GM19351 (cell line): ENCODE results near the gene CTBP2.

Source experiments
- ATAC-seq: cut with Tn5 transposase; IDR thresholded peaks from one replicate; pipeline ENCODE4 v1.9.1; 2021; ENCODE audit warnings: mild to moderate bottlenecking, moderate library complexity; ENCODE audit not compliant: unreplicated experiment

Gene CTBP2

GRCh38 chr10:125159932-125160855 lies at the start of gene CTBP2:
TSS of gene CTBP2 (minus strand) at chr10:125160563.
- ATAC-seq = peak; percentile 20

- ATAC-seq = no peak
These were observed 49.4 kb upstream of the CTBP2 start for GRCh38 chr10:125209591-125210355.

GRCh38 chr10:125208854-125209565 lies 48.6 kb upstream of the CTBP2 start:
- ATAC-seq = no peak

GRCh38 chr10:125206623-125207022 lies 46.3 kb upstream of the CTBP2 start:
- ATAC-seq = no peak

- ATAC-seq = no peak
These were observed 45.1 kb upstream of the CTBP2 start for GRCh38 chr10:125205431-125205830.

- no peak for ATAC-seq
These were observed 44.0 kb upstream of the CTBP2 start for GRCh38 chr10:125204400-125204799.

GRCh38 chr10:125203186-125203800 lies 42.9 kb upstream of the CTBP2 start:
- no peak for ATAC-seq

GRCh38 chr10:125201791-125202622 lies 41.6 kb upstream of the CTBP2 start:
- ATAC-seq = peak; percentile 37

- peak; percentile 93 for ATAC-seq
These were observed 40.8 kb upstream of the CTBP2 start for GRCh38 chr10:125201108-125201524.

GRCh38 chr10:125200396-125200795 lies 40.0 kb upstream of the CTBP2 start:
- ATAC-seq = no peak

- no peak for ATAC-seq
These were observed 38.9 kb upstream of the CTBP2 start for GRCh38 chr10:125199270-125199669.

GRCh38 chr10:125194814-125195213 lies 34.5 kb upstream of the CTBP2 start:
- ATAC-seq = no peak

- no peak for ATAC-seq
These were observed 33.0 kb upstream of the CTBP2 start for GRCh38 chr10:125193306-125193877.

- ATAC-seq = no peak
These were observed 32.3 kb upstream of the CTBP2 start for GRCh38 chr10:125192620-125193019.

GRCh38 chr10:125192005-125192404 lies 31.6 kb upstream of the CTBP2 start:
- ATAC-seq = no peak

- no peak for ATAC-seq
These were observed 30.6 kb upstream of the CTBP2 start for GRCh38 chr10:125190946-125191345.

- ATAC-seq = no peak
These were observed 30.1 kb upstream of the CTBP2 start for GRCh38 chr10:125190414-125190813.

- ATAC-seq = no peak
These were observed 28.8 kb upstream of the CTBP2 start for GRCh38 chr10:125189162-125189561.
